ENCODE results near the gene SETD3.
"Not testable (repeated sequence)": the region's sequence is repeated elsewhere in the genome, so short reads cannot be mapped to it uniquely, and the experiment has no call there.

SETD3 gene

GRCh38 chr14:99351166-99352007 lies 129.3 kb downstream of the SETD3 start:
- H3K4me3 ChIP-seq (replicated peaks in 1 of 2; ENCODE audit: low read depth in 2 of 2, low read length in 2 of 2) = no peak overlapping the region
- TF ChIP-seq CTCF (IDR thresholded peaks at IDR 0.05; ENCODE audit: low read depth, low read length) = no peak

GRCh38 chr14:99350751-99351150 lies 129.9 kb downstream of the SETD3 start:
- no peak for TF ChIP-seq CTCF (IDR thresholded peaks at IDR 0.05; ENCODE audit: low read depth, low read length)
- no peak overlapping the region for H3K4me3 ChIP-seq (replicated peaks in 1 of 2; ENCODE audit: low read depth in 2 of 2, low read length in 2 of 2)
- DNase-seq (ENCODE audit: low read depth in 2 of 2) = no peak

More at GRCh38 chr14:99351166-99352007, 129.3 kb downstream of the SETD3 start:
- no peak for DNase-seq (ENCODE audit: low read depth in 2 of 2)

GRCh38 chr14:99349721-99350495 lies 130.8 kb downstream of the SETD3 start:
- no peak overlapping the region for H3K4me3 ChIP-seq (replicated peaks in 1 of 2; ENCODE audit: low read depth in 2 of 2, low read length in 2 of 2)
- DNase-seq (ENCODE audit: low read depth in 2 of 2) = no peak
- no peak for TF ChIP-seq CTCF (IDR thresholded peaks at IDR 0.05; ENCODE audit: low read depth, low read length)

GRCh38 chr14:99348816-99349614 lies 131.6 kb downstream of the SETD3 start:
- H3K4me3 ChIP-seq (replicated peaks in 1 of 2; ENCODE audit: low read depth in 2 of 2, low read length in 2 of 2) = no peak overlapping the region
- TF ChIP-seq CTCF (IDR thresholded peaks at IDR 0.05; ENCODE audit: low read depth, low read length) = no peak
- no peak for DNase-seq (ENCODE audit: low read depth in 2 of 2)

- not testable (repeated sequence) for DNase-seq (ENCODE audit: low read depth in 2 of 2); H3K4me3 ChIP-seq (replicated peaks in 1 of 2; ENCODE audit: low read depth in 2 of 2, low read length in 2 of 2)
Measured at GRCh38 chr14:99348231-99348630, 132.4 kb downstream of the SETD3 start.
